Panc1 (cell line): ENCODE measurements around the gene CCDC171. TPM values are rescaled to one million over a fixed set of nuclear protein-coding genes. Genes with fewer than 3 reads are reported as not detected.

Experiments
- ATAC-seq: fragments of 200-7000 bp; cut with Tn5 transposase; 2 replicates; pipeline ENCODE4 v1.9.1; 2020; ENCODE audit warnings: mild to moderate bottlenecking, moderate library complexity
- BruUV-seq: library from RNA; stranded (reverse); fragments of 400-500 nt; replicated peaks from 2 replicates; lab custom pipeline; 2021; lab: Mats Ljungman, UMichigan
- CTCF ChIA-PET: fragments of 300-600 bp; sonication (Branson Sonifier 250); formaldehyde crosslinking; loops from one replicate; lab custom pipeline; 2022; ENCODE audit warnings: antibody characterized with exemption; lab: Charles Lee
- POLR2A ChIA-PET: fragments of 300-600 bp; sonication (Branson Sonifier 250); formaldehyde crosslinking; loops from one replicate; lab custom pipeline; 2022; ENCODE audit warnings: antibody characterized with exemption; lab: Charles Lee
- DNase-seq: peaks from one replicate; pipeline ENCODE4 v3.0.0-alpha.2; 2010; ENCODE audit warnings: low read depth, low spot score
- H3K27ac ChIP-seq: 2 replicates; pipeline ENCODE4 v1.5.1; 2011; ENCODE audit warnings: mild to moderate bottlenecking, low read length, inconsistent platforms
- H3K27me3 ChIP-seq: fragments of 200-500 bp; sonication (Bioruptor generic); 2 replicates; pipeline ENCODE4 v1.6.0; 2014; ENCODE audit warnings: low read length, inconsistent platforms; ENCODE audit not compliant: control insufficient read depth, insufficient read depth
- H3K36me3 ChIP-seq: fragments of 200-500 bp; sonication (Bioruptor generic); 2 replicates; pipeline ENCODE4 v1.5.1; 2014; ENCODE audit warnings: inconsistent platforms, mild to moderate bottlenecking, low read length, moderate library complexity; ENCODE audit not compliant: control insufficient read depth, insufficient read depth
- H3K4me1 ChIP-seq: 2 replicates; pipeline ENCODE4 v1.5.1; 2011; ENCODE audit warnings: inconsistent platforms, mild to moderate bottlenecking, low read length, moderate library complexity; ENCODE audit not compliant: control insufficient read depth, insufficient read depth
- H3K4me3 ChIP-seq, 2 experiments: 2 replicates each; pipeline ENCODE4 v1.5.1; 2011 to 2012; ENCODE audit warnings: low read depth in 2 of 2, low read length in 2 of 2, mild to moderate bottlenecking in 2 of 2, inconsistent platforms in 1 of 2, moderate library complexity in 1 of 2
- H3K9me3 ChIP-seq: fragments of 200-500 bp; sonication (Bioruptor generic); 2 replicates; pipeline ENCODE4 v1.5.1; 2014; ENCODE audit warnings: low read depth, mild to moderate bottlenecking, inconsistent platforms, low read length, moderate library complexity; ENCODE audit not compliant: control insufficient read depth, insufficient read depth
- POLR2AphosphoS5 ChIP-seq: IDR thresholded peaks from 2 replicates; pipeline ENCODE4 v1.6.1; 2012; ENCODE audit warnings: mild to moderate bottlenecking, low read depth, low read length, moderate library complexity
- SIN3A ChIP-seq: IDR thresholded peaks from 2 replicates; pipeline ENCODE4 v1.6.1; 2012; ENCODE audit warnings: low read depth, mild to moderate bottlenecking, low read length, moderate library complexity, borderline replicate concordance; ENCODE audit not compliant: insufficient read depth
- TCF7L2 ChIP-seq: IDR thresholded peaks from 2 replicates; pipeline ENCODE4 v1.6.1; 2011; ENCODE audit warnings: mild to moderate bottlenecking, low read depth, low read length, inconsistent platforms
- in situ Hi-C: cut with HindIII; loops from 2 replicates; pipeline ENCODE4 v1.10.0; 2016; ENCODE audit warnings: low sequenced_read_pairs, low pct_unique_long_range_greater_than_20kb
- intact Hi-C: fragments of 100-400 bp; cut with micrococcal nuclease; formaldehyde crosslinking; loops from one replicate; pipeline ENCODE4 v1.10.0; 2022; ENCODE audit not compliant: unreplicated experiment
- total RNA-seq: library from RNA; stranded (reverse); gene quantifications from one replicate; pipeline ENCODE4 v1.2.1, GENCODE V29; 2021; ENCODE audit not compliant: unreplicated experiment
- TF ChIP-seq, protein P1 (sequence below): fragments of 450-650 bp; IDR thresholded peaks from 2 replicates; pipeline ENCODE4 v1.5.1; 2017; ENCODE audit warnings: mild to moderate bottlenecking
- TF ChIP-seq, protein P2 (sequence below), 2 experiments: IDR thresholded peaks; 2 replicates each; pipeline ENCODE4 v1.6.1; 2011 to 2012; ENCODE audit warnings: low read depth in 2 of 2, control low read depth in 1 of 2, low read length in 1 of 2, mild to moderate bottlenecking in 1 of 2, moderate library complexity in 1 of 2; ENCODE audit not compliant: insufficient read depth in 1 of 2

The CCDC171 gene
- total RNA-seq, 1 experiment from 2014 or later, result 1.5 TPM

GRCh38 chr9:15512204-15512603, 40.6 kb upstream of the CCDC171 start:
- TF ChIP-seq, protein P1, sequence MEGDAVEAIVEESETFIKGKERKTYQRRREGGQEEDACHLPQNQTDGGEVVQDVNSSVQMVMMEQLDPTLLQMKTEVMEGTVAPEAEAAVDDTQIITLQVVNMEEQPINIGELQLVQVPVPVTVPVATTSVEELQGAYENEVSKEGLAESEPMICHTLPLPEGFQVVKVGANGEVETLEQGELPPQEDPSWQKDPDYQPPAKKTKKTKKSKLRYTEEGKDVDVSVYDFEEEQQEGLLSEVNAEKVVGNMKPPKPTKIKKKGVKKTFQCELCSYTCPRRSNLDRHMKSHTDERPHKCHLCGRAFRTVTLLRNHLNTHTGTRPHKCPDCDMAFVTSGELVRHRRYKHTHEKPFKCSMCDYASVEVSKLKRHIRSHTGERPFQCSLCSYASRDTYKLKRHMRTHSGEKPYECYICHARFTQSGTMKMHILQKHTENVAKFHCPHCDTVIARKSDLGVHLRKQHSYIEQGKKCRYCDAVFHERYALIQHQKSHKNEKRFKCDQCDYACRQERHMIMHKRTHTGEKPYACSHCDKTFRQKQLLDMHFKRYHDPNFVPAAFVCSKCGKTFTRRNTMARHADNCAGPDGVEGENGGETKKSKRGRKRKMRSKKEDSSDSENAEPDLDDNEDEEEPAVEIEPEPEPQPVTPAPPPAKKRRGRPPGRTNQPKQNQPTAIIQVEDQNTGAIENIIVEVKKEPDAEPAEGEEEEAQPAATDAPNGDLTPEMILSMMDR, result no peak
- TF ChIP-seq SIN3A, result no peak
- TF ChIP-seq, protein P2, sequence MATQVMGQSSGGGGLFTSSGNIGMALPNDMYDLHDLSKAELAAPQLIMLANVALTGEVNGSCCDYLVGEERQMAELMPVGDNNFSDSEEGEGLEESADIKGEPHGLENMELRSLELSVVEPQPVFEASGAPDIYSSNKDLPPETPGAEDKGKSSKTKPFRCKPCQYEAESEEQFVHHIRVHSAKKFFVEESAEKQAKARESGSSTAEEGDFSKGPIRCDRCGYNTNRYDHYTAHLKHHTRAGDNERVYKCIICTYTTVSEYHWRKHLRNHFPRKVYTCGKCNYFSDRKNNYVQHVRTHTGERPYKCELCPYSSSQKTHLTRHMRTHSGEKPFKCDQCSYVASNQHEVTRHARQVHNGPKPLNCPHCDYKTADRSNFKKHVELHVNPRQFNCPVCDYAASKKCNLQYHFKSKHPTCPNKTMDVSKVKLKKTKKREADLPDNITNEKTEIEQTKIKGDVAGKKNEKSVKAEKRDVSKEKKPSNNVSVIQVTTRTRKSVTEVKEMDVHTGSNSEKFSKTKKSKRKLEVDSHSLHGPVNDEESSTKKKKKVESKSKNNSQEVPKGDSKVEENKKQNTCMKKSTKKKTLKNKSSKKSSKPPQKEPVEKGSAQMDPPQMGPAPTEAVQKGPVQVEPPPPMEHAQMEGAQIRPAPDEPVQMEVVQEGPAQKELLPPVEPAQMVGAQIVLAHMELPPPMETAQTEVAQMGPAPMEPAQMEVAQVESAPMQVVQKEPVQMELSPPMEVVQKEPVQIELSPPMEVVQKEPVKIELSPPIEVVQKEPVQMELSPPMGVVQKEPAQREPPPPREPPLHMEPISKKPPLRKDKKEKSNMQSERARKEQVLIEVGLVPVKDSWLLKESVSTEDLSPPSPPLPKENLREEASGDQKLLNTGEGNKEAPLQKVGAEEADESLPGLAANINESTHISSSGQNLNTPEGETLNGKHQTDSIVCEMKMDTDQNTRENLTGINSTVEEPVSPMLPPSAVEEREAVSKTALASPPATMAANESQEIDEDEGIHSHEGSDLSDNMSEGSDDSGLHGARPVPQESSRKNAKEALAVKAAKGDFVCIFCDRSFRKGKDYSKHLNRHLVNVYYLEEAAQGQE (IDR thresholded peaks at IDR 0.05; ENCODE audit: insufficient read depth in 1 of 2, low read depth in 2 of 2, low read length in 1 of 2), result no peak
- no peak for TF ChIP-seq TCF7L2
- no peak for TF ChIP-seq POLR2AphosphoS5
- Histone ChIP-seq H3K27ac (no peak overlapping the region), H3K36me3 (peaks cover 5% of the 10 kb centered on the region), H3K4me1 (no peaks in the 10 kb centered on the region), H3K9me3 (no peaks in the 10 kb centered on the region), H3K4me3 (no peak overlapping the region), H3K27me3 (no peaks in the 10 kb centered on the region)
- ATAC-seq (no peak), DNase-seq (no peak)
- intact Hi-C loops, result no loop called here
- POLR2A ChIA-PET, result no interaction called here
- in situ Hi-C loops, result no loop called here
- CTCF ChIA-PET, result no interaction called here
- no TSS peak for BruUV-seq

DNA sequence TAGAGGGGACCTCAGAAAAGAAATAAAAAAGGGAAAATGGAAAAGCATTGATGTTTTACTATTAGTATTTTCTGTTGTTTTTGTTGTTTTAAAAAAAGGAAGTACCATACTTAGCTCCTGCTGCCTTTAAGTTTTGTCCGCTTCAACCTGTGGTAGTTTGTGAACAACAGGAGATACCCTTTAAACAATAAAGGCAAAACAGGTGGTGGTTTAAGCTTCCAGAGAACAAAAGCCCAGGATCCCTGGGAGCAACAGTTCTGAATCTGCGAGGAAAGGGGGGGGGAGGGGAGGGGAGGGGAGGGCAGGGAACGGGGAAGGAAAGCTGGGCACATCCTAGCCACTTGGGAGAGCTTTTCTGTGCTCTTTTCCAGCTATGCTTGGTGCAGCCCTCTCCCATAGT, 40.0 kb upstream of the CCDC171 start:
- BruUV-seq, result no TSS peak
- ATAC-seq, result no peak
- ChIA-PET POLR2A (interaction anchor here (0.6 kb wide), 1 partner anchor 22 kb away, joined by 4 read pairs; no protein-coding TSS in a partner anchor), CTCF (no interaction called here)
- Histone ChIP-seq H3K27me3 (no peaks in the 10 kb centered on the region), H3K36me3 (peaks cover 5% of the 10 kb centered on the region), H3K4me1 (no peaks in the 10 kb centered on the region), H3K9me3 (no peaks in the 10 kb centered on the region), H3K4me3 (no peak overlapping the region), H3K27ac (no peak overlapping the region)
- intact Hi-C loops, result no loop called here
- DNase-seq, result no peak
- TF ChIP-seq, protein P2 (IDR thresholded peaks at IDR 0.05; ENCODE audit: insufficient read depth in 1 of 2, low read depth in 2 of 2, low read length in 1 of 2), result no peak
- TF ChIP-seq TCF7L2 (no peak), POLR2AphosphoS5 (no peak), SIN3A (no peak)
- TF ChIP-seq, protein P1, result no peak
- in situ Hi-C loops, result no loop called here
